Heart right ventricle (tissue), 16 donors: ENCODE results near the gene DCX. TPM values are rescaled to one million over a fixed set of nuclear protein-coding genes. Genes with fewer than 3 reads are reported as not detected.

Experiments used
- ATAC-seq, 8 donors: fragments of 200-7000 bp; cut with Tn5 transposase; one replicate each; pipeline ENCODE4 v1.9.1; 2020; ENCODE audit warnings: mild to moderate bottlenecking in 8 of 8, moderate library complexity in 8 of 8, moderate number of reproducible peaks in 1 of 8
- DNase-seq, 2 donors: peaks; one replicate each; pipeline ENCODE4 v3.0.0-alpha.2; 2020
- H3K27ac ChIP-seq, 10 donors: fragments of 200-600 bp; sonication (generic) in 2 of 10; one replicate each; pipeline versions ENCODE4 v1.5.0 to v1.8.0; 2020 to 2022; ENCODE audit warnings: mild to moderate bottlenecking in 3 of 10
- H3K27me3 ChIP-seq, 7 donors: fragments of 200-600 bp; one replicate each; pipeline ENCODE4 v1.8.0; 2021 to 2022; ENCODE audit warnings: mild to moderate bottlenecking in 2 of 7
- H3K36me3 ChIP-seq, 9 donors: fragments of 200-600 bp; sonication (generic) in 1 of 9; one replicate each; pipeline versions ENCODE4 v1.5.0 to v1.8.0; 2020 to 2022; ENCODE audit warnings: mild to moderate bottlenecking in 2 of 9
- H3K4me1 ChIP-seq, 9 donors: fragments of 200-600 bp; sonication (generic) in 1 of 9; one replicate each; pipeline versions ENCODE4 v1.5.0 to v1.8.0; 2020 to 2022; ENCODE audit warnings: mild to moderate bottlenecking in 4 of 9
- H3K4me3 ChIP-seq, 10 donors: fragments of 200-600 bp; sonication (generic) in 2 of 10; one replicate each; pipeline versions ENCODE4 v1.5.0 to v1.8.0; 2020 to 2022; ENCODE audit warnings: mild to moderate bottlenecking in 7 of 10, moderate library complexity in 2 of 10
- H3K9me3 ChIP-seq, 11 donors: fragments of 200-600 bp in 10 of 11; sonication (generic) in 2 of 11; one replicate each; pipeline versions ENCODE4 v1.5.0 to v1.8.0; 2013 to 2022; ENCODE audit warnings: mild to moderate bottlenecking in 2 of 11, control low read depth in 1 of 11, moderate library complexity in 1 of 11
- WGBS, 2 donors: extraction: QIAGEN DNeasy Blood & Tissue Kit; methylation state at CpG; one replicate each; pipeline ENCODE4 v1.1.7; 2013; ENCODE audit warnings: inconsistent platforms in 1 of 2; 5-methylcytosine and 5-hydroxymethylcytosine counted together
- intact Hi-C, 10 donors: fragments of 100-400 bp; cut with DNase I; formaldehyde crosslinking; loops; one replicate each; pipeline versions ENCODE4 v1.11.1 to v1.14.2; 2022
- polyA plus RNA-seq, 2 donors: library from polyadenylated mRNA; stranded (reverse); fragments of 200-250 nt; gene quantifications; one replicate each; pipeline ENCODE4 v1.2.3, GENCODE V29; 2013
- total RNA-seq, 10 donors: library from RNA; stranded (reverse); fragmentation: NEBNext Ultra II Directional in 3 of 10; extraction: Animal tissue kit (Norgen Biotek cat#: 25700) in 3 of 10; gene quantifications; one replicate each; pipeline versions ENCODE4 v1.2.1 to v1.2.4, GENCODE V29; 2021 to 2023
- TF ChIP-seq, protein P1 (sequence below), 9 donors: fragments of 200-600 bp; sonication (generic) in 2 of 9; IDR thresholded peaks; one replicate each; pipeline versions ENCODE4 v1.5.0 to v1.8.0; 2021 to 2022; ENCODE audit warnings: antibody characterized with exemption in 9 of 9, mild to moderate bottlenecking in 5 of 9, moderate library complexity in 1 of 9
- donor health status: Arrhythmogenic right ventricular cardiomyopathy.
- donor health status: ischemic (EF 13 %, LVEDD 7.1; RV severe dilation, severe dysfunction).
- donor health status: healthy with polysubstance abuse.
- donor health status: DM: no; HTN: yes; CAD: no.
- donor health status: DM: no; HTN: no; CAD: no.
- donor health status: ischemic (EF 25% LVEDD 6.9; RV normal size, moderate dysfunction).
- donor health status: ischemic (EF 25% LVEDD 5.7; RV mildly dilated, moderate dysfunction).
- donor health status: healthy.
- donor health status: DM: yes; HTN: yes; CAD: no.
- donor health status: Ischemic cardiomyopathy.
- donor health status: ischemic (EF 35%, LVEDD 5.7; RV mildly dilated, moderate dysfunction).
- donor health status: nonischemic (EF 11% LVEDD 7.7; RV severe dilation, severe dysfunction).
- donor health status: DM: yes; HTN: yes; CAD: no.
- donor health status: PGD.
- donor health status: ischemic (EF 29% LVEDD 5.4; RV normal size, mild dysfunction).
- donor health status: nonischemic (EF 23%, LVEDD 6.1; RV moderate dilation, normal function).

Gene DCX
- total and polyA plus RNA-seq, 12 donors, result under 0.01 to 0.18 (median 0.09) TPM; not detected in 3

- intact Hi-C loops, result no loop called here
Observed at GRCh38 chrX:111407948-111408347, 4.0 kb downstream of the DCX start.

GRCh38 chrX:111402344-111402743 is 9.6 kb downstream of the DCX start:
- no peaks in the 10 kb centered on the region for H3K36me3 ChIP-seq
- no peak overlapping the region for H3K4me3 ChIP-seq
- ATAC-seq, result no peak
- H3K27me3 ChIP-seq, result peaks cover 0 to 44% (median 0%) of the 10 kb centered on the region in 7 donors
- DNase-seq, result no peak
- no peak overlapping the region for H3K27ac ChIP-seq
- H3K9me3 ChIP-seq, result no peaks in the 10 kb centered on the region
- intact Hi-C loops, result no loop called here
- 51 to 64% methylated on average over 2 of the region's 2 CpGs for WGBS, 2 donors
- TF ChIP-seq, protein P1, sequence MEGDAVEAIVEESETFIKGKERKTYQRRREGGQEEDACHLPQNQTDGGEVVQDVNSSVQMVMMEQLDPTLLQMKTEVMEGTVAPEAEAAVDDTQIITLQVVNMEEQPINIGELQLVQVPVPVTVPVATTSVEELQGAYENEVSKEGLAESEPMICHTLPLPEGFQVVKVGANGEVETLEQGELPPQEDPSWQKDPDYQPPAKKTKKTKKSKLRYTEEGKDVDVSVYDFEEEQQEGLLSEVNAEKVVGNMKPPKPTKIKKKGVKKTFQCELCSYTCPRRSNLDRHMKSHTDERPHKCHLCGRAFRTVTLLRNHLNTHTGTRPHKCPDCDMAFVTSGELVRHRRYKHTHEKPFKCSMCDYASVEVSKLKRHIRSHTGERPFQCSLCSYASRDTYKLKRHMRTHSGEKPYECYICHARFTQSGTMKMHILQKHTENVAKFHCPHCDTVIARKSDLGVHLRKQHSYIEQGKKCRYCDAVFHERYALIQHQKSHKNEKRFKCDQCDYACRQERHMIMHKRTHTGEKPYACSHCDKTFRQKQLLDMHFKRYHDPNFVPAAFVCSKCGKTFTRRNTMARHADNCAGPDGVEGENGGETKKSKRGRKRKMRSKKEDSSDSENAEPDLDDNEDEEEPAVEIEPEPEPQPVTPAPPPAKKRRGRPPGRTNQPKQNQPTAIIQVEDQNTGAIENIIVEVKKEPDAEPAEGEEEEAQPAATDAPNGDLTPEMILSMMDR (IDR thresholded peaks at IDR 0.05), result no peak
- H3K4me1 ChIP-seq, result no peaks in the 10 kb centered on the region

More at GRCh38 chrX:111407948-111408347, 4.0 kb downstream of the DCX start:
- H3K27ac ChIP-seq, result no peak overlapping the region
- ATAC-seq, result no peak
- 21 to 24% methylated on average over 3 of the region's 3 CpGs for WGBS, 2 donors
- DNase-seq, result no peak
- H3K27me3 ChIP-seq, result peaks cover 0 to 61% (median 0%) of the 10 kb centered on the region in 7 donors
- no peaks in the 10 kb centered on the region for H3K4me1 ChIP-seq
- H3K9me3 ChIP-seq, result no peaks in the 10 kb centered on the region
- no peak overlapping the region for H3K4me3 ChIP-seq
- H3K36me3 ChIP-seq, result no peaks in the 10 kb centered on the region
- TF ChIP-seq, protein P1 (IDR thresholded peaks at IDR 0.05), result no peak

GRCh38 chrX:111395149-111395548 is 16.8 kb downstream of the DCX start:
- TF ChIP-seq, protein P1 (IDR thresholded peaks at IDR 0.05), result no peak
- 65 to 71% methylated on average over 2 of the region's 2 CpGs for WGBS, 2 donors
- Histone ChIP-seq H3K36me3 (no peaks in the 10 kb centered on the region), H3K4me1 (no peaks in the 10 kb centered on the region), H3K9me3 (no peaks in the 10 kb centered on the region), H3K4me3 (no peak overlapping the region), H3K27me3 (peaks cover 0 to 34% (median 0%) of the 10 kb centered on the region in 7 donors), H3K27ac (peak overlapping the region in 6 of 10 donors; percentile 17 to 65 (median 50))
- intact Hi-C loops, result no loop called here
- ATAC-seq (peak in 2 of 8 donors; percentile 31 to 74), DNase-seq (no peak)

- H3K36me3 ChIP-seq, result no peaks in the 10 kb centered on the region
- intact Hi-C loops, result no loop called here
- no peak for DNase-seq
- H3K27ac ChIP-seq, result peak overlapping the region in 6 of 10 donors; percentile 17 to 65 (median 50)
- no peaks in the 10 kb centered on the region for H3K4me1 ChIP-seq
- no peaks in the 10 kb centered on the region for H3K9me3 ChIP-seq
- H3K27me3 ChIP-seq, result peaks cover 0 to 35% (median 0%) of the 10 kb centered on the region in 7 donors
- WGBS, 2 donors, result 19 to 38% methylated on average over 1 of the region's 1 CpG
- ATAC-seq, result peak in 5 of 8 donors; percentile 50 to 78 (median 67)
- H3K4me3 ChIP-seq, result no peak overlapping the region
- TF ChIP-seq, protein P1 (IDR thresholded peaks at IDR 0.05), result no peak
Observed at GRCh38 chrX:111394569-111394968, 17.4 kb downstream of the DCX start.
